Neural cell (in vitro differentiated cells): ENCODE data around the gene PARK7.

ENCODE experiments used
- CTCF ChIP-seq: fragments of 450-650 bp; IDR thresholded peaks from 2 replicates; pipeline ENCODE4 v1.5.1; 2014; ENCODE audit warnings: antibody characterized with exemption, mild to moderate bottlenecking, moderate library complexity; ENCODE audit not compliant: poor library complexity, severe bottlenecking
- EP300 ChIP-seq: fragments of 450-650 bp; conservative IDR thresholded peaks from 2 replicates; pipeline ENCODE4 v1.6.1; 2014; ENCODE audit warnings: antibody characterized with exemption, mild to moderate bottlenecking, moderate library complexity; ENCODE audit not compliant: poor library complexity, severe bottlenecking
- EZH2 ChIP-seq: fragments of 200-600, 300-800 bp; shearing (Covaris generic), sonication (generic); IDR thresholded peaks from 2 replicates; pipeline ENCODE4 v1.6.1; 2014; ENCODE audit warnings: antibody characterized with exemption, low read length, borderline replicate concordance, mild to moderate bottlenecking; ENCODE audit not compliant: insufficient read depth, poor library complexity, severe bottlenecking

DNA sequence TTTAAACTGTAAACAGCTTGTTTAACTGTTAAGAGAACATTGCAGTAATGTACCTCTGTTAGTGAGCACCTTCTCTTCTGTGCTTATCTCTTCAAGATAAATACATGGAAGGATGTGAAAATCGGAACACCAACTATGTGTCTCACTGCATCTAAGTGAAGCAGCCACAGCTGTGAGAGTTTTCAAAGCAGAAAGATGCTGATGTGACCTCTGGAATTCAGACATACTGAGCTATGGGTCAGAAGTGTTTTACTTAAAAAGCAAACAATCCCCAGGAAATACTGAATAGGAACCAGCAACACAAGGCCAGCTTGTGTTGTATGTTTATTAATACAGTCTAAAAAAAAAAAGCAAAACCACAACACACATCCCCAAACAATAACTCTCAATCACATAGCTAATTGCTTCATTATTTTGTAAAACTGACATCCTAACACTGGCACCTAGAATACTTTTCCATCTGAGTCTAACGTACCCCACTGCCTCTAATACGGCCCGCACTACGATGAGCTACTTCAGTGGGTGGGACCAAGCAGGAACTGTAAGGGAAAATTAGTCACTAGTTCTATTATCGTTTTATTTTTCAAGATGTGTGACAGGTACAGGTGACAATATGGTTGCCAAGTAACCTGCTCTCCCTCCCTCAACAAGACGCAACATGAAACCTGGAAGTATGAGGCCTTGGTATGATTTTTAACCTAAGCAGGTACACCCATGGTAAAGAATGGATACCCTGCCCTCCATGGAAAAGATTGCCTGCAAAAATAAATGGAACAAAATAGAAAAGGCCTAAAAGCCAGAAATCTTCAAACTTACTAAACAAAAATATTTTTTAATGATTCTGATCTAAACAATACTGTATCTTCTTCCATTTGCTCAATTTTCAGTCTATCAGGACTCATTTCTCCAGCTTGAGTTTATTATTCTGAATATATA, 50.7 kb downstream of the PARK7 start:
- TF ChIP-seq CTCF (no peak), EZH2 (no peak), EP300 (no peak)
